Rectal smooth muscle tissue (tissue), 1 donor: ENCODE measurements around the gene FAM222B.
"Not testable (repeated sequence)": the region's sequence is repeated elsewhere in the genome, so short reads cannot be mapped to it uniquely, and the experiment has no call there.

Experiments used
- H3K27ac ChIP-seq: one replicate; pipeline ENCODE4 v1.7.0; 2013; ENCODE audit warnings: low read depth, low read length, inconsistent platforms
- H3K27me3 ChIP-seq: one replicate; pipeline ENCODE4 v1.7.0; 2013; ENCODE audit warnings: low read length; ENCODE audit not compliant: control insufficient read depth, insufficient read depth
- H3K36me3 ChIP-seq: one replicate; pipeline ENCODE4 v1.7.0; 2013; ENCODE audit warnings: low read length; ENCODE audit not compliant: control insufficient read depth, insufficient read depth
- H3K4me1 ChIP-seq: one replicate; pipeline ENCODE4 v1.7.0; 2013; ENCODE audit warnings: low read length; ENCODE audit not compliant: control insufficient read depth, insufficient read depth
- H3K4me3 ChIP-seq: one replicate; pipeline ENCODE4 v1.7.0; 2013; ENCODE audit warnings: low read length
- H3K9ac ChIP-seq: one replicate; pipeline ENCODE4 v1.7.0; 2013; ENCODE audit warnings: low read length

Gene FAM222B

GRCh38 chr17:28722417-28723158 lies 120.0 kb downstream of the FAM222B start:
- Histone ChIP-seq H3K36me3 (peaks cover 18% of the 10 kb centered on the region), H3K27me3 (no peaks in the 10 kb centered on the region), H3K9ac (no peak overlapping the region), H3K4me3 (no peak overlapping the region), H3K27ac (no peak overlapping the region), H3K4me1 (peaks cover 31% of the 10 kb centered on the region)

DNA sequence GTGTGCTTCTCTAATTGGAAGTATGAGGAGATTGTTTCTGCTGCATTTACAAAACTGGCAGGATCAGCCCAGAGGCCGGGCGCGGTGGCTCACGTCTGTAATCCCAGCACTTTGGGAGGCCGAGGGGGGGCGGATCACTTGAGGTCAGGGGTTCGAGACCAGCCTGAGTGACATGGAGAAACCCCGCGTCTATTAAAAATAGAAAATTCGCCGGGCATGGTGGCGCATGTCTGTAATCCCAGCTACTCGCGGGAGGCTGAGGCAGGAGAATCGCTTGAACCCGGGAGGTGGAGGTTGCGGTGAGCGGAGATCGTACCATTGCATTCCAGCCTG lies 121.6 kb downstream of the FAM222B start:
- not testable (repeated sequence) for H3K9ac ChIP-seq, H3K27ac ChIP-seq, H3K27me3 ChIP-seq
- Histone ChIP-seq H3K36me3 (peaks cover 18% of the 10 kb centered on the region), H3K4me3 (peak overlapping the region; percentile 95), H3K4me1 (peaks cover 25% of the 10 kb centered on the region)

- Histone ChIP-seq H3K27me3 (no peaks in the 10 kb centered on the region), H3K36me3 (peaks cover 18% of the 10 kb centered on the region), H3K9ac (peak overlapping the region; percentile 69), H3K4me1 (peaks cover 25% of the 10 kb centered on the region), H3K27ac (peak overlapping the region; percentile 85), H3K4me3 (peak overlapping the region; percentile 95)
Observed at GRCh38 chr17:28720247-28720996, 122.2 kb downstream of the FAM222B start.

- Histone ChIP-seq H3K27me3 (no peaks in the 10 kb centered on the region), H3K27ac (peak overlapping the region; percentile 85), H3K4me1 (peaks cover 25% of the 10 kb centered on the region), H3K4me3 (peak overlapping the region; percentile 95), H3K9ac (no peak overlapping the region), H3K36me3 (peaks cover 24% of the 10 kb centered on the region)
Observed at GRCh38 chr17:28719021-28719433, 123.6 kb downstream of the FAM222B start.

DNA sequence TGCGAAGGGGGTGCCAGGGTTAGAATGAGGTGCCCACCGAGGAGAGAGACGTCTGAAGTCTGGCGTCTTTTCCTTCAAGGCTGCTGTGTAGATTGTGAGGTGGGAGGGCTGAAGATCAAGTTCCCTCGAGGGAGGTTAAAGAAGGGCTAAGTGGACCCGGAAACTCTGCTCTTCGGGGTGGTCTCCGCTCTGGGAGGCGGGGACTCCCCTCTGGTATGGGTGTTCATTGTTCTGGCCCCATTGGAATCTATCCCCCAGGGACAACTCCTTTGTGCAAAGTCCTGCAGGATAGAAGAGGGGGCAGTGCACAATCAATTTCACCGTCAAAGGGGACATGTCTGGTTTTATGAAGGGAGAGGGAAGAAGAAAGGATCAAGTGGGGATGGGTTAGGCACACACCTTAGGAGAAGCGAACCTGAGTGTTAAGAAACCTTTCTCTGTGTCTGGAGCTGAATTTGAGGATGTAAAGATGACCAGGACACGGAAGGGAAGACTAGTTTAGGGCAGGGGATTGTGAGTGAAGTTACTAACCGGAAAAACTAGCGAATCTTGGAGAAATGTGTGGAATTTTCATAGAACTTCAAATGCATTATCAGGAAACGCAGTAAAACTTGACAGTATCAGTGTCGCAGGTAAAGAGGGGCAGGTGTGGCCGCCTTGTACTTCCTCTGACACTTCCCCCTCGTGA lies 124.1 kb downstream of the FAM222B start:
- Histone ChIP-seq H3K9ac (peak overlapping the region; percentile 47), H3K4me1 (peaks cover 25% of the 10 kb centered on the region), H3K36me3 (peaks cover 23% of the 10 kb centered on the region), H3K27ac (peak overlapping the region; percentile 90), H3K4me3 (peak overlapping the region; percentile 71), H3K27me3 (no peaks in the 10 kb centered on the region)

DNA sequence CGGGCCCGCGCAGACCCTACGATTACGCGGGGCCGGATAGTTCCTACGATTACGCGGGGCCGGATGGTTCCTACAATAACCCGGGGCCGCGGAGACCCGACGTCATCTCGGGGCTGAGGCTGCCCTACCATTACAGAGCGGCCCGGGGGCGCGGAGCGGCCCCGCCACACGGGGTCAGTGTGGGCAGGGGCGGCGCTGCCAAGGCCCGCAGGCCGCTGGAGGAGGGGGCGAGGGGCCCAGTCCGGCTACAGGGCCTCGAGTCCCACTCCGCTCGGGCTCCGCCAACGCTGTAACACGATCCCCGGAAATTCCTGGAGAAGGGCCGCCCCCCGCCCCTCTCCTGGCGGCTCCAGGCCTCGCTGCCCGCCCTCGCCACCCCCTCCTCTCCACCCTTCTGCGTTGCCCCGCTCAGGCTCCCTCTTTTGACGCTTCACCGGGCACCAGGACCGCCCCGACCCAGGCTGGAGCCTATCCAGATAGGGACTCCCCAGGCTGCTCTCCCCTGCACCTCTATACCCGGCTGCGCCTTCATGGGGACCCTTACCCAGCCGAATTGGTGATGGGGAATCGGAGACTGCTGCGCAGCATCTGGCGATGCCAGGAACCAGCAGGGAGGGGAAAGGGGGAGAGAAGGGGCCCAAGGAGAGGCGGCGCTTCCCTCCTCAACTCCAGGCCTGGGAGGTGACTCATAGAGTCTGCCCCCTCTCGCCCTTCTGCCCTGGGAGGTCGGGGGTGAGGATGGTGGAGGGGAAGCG lies 124.8 kb downstream of the FAM222B start, which contains the start of gene RAB34:
RAB34 (minus strand) TSS at position 291 of the 755 bp plus-strand sequence. CDS start 602 bp downstream, outside the sequence.
- H3K9ac ChIP-seq, result peak within 1 kb of the TSS; percentile 47
- H3K27ac ChIP-seq, result peak within 1 kb of the TSS; percentile 90
- peaks cover 16% of the 10 kb centered on the region for H3K36me3 ChIP-seq
- H3K27me3 ChIP-seq, result no peaks in the 10 kb centered on the region
- H3K4me3 ChIP-seq, result peak within 1 kb of the TSS; percentile 71
- peaks cover 25% of the 10 kb centered on the region for H3K4me1 ChIP-seq

DNA sequence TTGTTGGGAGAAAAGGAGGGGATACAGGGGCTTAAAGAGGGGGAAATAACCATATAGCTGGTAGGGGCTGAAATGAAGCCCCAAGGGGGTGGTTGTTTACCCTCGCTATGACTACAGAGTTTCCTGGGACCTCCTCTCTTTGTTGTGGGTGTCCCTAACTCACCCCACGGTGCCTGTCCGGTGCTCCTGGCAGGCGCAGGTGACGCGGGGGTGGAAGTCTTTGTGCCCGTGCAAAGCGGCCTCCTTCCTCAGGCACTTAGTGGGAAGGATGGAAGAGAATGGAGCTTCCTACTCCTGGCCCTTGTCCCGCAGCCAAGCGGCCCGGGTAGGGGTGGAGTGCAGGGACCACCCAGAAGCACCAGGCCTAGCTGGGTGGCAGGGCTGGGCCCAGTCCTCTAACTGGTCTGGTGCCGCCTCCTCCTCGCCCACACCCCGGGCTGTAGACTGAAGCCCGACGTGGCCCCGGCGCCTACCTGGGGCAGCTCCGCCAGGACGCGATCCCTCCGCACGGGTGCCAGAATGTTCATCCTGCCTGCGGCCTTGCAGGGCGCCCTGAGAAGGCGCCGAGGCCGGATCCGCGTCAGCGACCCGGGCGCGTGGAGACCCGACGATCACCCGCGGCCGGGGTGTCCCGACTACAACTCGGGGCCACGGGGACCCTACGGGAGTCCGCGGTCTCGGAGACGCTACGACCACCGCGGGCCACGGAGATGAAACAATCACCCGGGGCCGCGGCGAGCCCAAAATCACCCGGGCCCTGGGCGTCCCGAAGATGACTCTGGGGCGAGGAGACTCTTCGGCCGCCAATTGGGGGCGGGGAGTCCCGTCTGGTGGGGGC lies 125.6 kb downstream of the FAM222B start:
- Histone ChIP-seq H3K36me3 (peaks cover 9% of the 10 kb centered on the region), H3K27me3 (no peaks in the 10 kb centered on the region), H3K4me1 (peaks cover 25% of the 10 kb centered on the region), H3K27ac (peak overlapping the region; percentile 90), H3K4me3 (peak overlapping the region; percentile 71), H3K9ac (peak overlapping the region; percentile 35)

DNA sequence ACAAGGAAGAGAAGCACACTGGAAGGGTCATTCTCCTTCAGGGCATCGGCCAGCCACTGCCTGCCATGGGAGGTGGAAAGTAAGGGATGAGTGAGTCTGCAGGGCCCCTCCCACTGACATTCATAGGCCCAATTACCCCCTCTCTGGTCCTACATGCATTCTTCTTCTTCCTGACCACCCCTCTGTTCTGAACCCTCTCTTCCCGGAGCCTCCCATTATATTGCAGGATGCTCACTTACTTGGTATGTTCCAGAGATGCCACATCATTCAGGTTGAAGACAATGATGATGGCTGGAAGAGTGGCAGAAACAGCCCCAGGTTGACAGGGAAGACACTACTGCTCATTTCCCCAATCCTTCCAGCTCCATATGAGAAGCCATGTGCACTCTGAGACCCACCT lies 127.4 kb downstream of the FAM222B start:
- H3K27me3 ChIP-seq, result no peaks in the 10 kb centered on the region
- peaks cover 9% of the 10 kb centered on the region for H3K36me3 ChIP-seq
- H3K27ac ChIP-seq, result no peak overlapping the region
- peaks cover 15% of the 10 kb centered on the region for H3K4me1 ChIP-seq
- H3K4me3 ChIP-seq, result no peak overlapping the region
- H3K9ac ChIP-seq, result no peak overlapping the region

- Histone ChIP-seq H3K27me3 (no peaks in the 10 kb centered on the region), H3K36me3 (peaks cover 9% of the 10 kb centered on the region), H3K4me3 (no peak overlapping the region), H3K27ac (no peak overlapping the region), H3K4me1 (peaks cover 14% of the 10 kb centered on the region), H3K9ac (no peak overlapping the region)
Observed at GRCh38 chr17:28714281-28714680, 128.3 kb downstream of the FAM222B start.

DNA sequence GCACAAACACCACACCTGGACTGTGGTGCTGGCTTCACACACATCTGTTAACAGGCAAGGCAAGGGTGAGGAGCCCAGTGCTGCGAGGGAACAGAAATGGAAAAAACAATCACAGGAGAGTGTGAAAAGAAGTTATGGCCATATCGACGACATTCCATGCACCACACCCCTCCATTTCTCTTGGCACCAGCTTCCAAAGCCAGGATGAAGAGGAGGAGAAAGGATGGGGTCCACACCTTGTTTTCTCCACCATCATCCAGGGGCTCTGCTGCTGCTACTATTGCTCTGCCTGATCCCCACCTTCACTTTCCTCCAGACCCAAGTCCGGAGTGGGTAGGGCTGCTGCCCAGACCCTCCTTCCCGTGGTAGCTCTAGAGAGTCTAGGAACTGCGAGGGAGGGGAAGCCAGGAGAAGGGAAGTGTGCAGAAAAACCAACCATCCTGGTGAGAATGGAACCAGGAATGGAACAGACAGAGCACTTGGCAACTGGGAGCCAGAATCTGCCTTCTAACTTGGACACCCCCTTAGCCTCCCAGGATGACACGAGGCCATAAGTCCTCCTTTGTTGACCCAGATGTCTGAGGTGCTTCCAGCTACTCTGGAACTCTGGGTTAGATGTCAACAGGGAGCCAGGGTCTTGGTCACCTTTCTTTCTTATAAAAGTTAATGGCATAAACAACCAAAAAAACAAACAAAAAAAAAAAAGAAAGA lies 129.7 kb downstream of the FAM222B start:
- Histone ChIP-seq H3K27me3 (no peaks in the 10 kb centered on the region), H3K36me3 (peaks cover 9% of the 10 kb centered on the region), H3K4me1 (peaks cover 5% of the 10 kb centered on the region), H3K9ac (no peak overlapping the region), H3K4me3 (no peak overlapping the region), H3K27ac (no peak overlapping the region)
